ENCODE results near the gene CRYBG3.
A peak's percentile ranks its signal among the peaks of the same experiment; 100 is the strongest.
"Not testable (repeated sequence)": the region's sequence is repeated elsewhere in the genome, so short reads cannot be mapped to it uniquely, and the experiment has no call there.

CRYBG3 gene

GRCh38 chr3:97901313-97902248 lies 79.8 kb downstream of the CRYBG3 start:
- DNase-seq = no peak

GRCh38 chr3:97909830-97910229 lies 88.0 kb downstream of the CRYBG3 start:
- not testable (repeated sequence) for DNase-seq

DNA sequence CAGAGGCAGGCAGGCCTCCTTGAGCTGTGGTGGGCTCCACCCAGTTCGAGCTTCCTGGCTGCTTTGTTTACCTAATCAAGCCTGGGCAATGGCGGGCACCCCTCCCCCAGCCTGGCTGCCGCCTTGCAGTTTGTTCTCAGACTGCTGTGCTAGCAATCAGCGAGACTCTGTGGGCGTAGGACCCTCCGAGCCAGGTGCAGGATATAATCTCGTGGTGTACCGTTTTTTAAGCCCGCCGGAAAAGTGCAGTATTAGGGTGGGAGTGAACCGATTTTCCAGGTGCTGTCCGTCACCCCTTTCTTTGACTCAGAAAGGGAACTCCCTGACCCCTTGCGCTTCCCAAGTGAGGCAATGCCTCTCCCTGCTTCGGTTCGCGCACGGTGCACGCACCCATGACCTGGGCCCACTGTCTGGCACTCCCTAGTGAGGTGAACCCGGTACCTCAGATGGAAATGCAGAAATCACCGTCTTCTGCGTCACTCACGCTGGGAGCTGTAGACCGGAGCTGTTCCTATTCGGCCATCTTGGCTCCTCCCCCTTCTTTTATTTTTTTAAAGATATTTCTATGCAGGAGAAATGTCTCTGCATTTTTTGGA lies 88.5 kb downstream of the CRYBG3 start:
- DNase-seq = peak; percentile 31

DNA sequence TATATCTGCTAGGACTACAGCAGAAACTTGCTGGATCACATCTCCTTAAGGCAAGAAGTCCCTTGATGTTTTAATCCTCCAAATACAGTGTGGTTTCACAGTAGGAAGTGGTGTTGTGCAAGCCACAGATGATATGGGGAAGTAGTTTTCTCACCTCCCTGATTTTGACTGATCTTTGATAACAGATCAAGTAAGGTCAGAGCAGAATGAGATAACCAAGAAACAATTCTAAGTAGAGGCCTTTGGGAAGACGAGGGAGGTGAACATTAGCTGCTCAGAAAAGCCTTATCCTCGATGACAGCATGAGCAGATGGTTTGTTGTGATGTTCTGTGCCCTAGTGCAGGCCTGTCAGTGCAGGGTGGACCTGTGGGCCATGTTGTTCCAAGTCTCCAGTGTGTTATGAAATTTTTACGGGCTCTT lies 89.1 kb downstream of the CRYBG3 start:
- DNase-seq = no peak

DNA sequence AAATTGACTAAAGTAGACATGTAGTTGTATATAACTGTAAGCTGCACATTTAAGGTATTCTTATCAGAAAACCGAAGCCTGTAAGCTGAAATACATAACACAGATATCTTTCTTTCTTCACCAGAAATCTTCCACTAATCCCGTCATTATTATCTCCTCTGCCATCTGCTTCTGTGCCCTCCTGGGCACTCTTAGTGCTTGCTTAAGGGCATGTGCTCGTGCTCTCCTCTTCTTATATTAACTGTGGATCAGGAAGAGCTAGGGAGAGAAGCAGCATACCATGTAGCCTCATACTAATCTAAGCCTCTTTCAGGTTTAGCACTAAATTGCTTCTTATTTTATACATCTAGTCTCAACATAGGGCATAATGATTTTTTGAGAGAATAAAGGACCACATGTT lies 89.6 kb downstream of the CRYBG3 start:
- no peak for DNase-seq

DNA sequence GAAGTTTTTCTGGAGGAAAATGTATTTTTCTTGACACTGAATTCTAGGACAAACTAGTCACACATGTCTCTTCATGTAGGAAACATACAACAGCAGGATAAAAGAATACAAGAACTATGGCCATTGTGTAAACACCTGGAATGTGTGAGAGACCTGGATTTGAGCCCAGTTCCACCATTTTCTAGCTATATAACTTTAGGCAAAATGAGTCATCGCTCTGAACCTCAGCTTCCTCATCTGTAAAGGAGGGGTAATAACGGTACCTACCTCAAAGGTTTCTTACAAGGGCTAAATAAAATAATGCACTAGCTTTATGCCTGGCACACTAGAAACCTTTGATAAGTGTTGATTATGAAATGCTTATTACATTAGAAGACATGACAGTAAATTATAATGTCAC lies 92.6 kb downstream of the CRYBG3 start:
- no peak for DNase-seq

DNA sequence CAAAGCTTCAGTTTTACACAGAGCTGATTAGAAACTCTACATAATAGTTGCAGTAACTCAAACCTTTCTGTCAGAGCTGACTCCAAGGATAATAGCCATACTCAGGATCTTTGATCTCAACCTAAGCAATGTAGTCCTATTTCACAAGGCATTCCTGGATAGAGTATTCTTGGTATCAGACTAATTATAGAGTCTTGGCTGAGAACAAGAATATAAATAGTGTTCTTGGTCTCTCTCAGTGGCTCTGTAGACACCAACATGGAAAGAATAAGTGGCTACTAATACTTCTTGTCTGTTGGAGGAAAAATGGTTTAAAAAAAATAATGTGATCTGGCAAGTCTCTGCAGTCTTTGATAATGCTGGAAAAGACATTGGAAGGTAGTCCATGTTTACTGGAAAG lies 94.8 kb downstream of the CRYBG3 start:
- no peak for DNase-seq

GRCh38 chr3:97917813-97918536 lies 96.2 kb downstream of the CRYBG3 start:
- no peak for DNase-seq

GRCh38 chr3:97927704-97928103 lies 105.9 kb downstream of the CRYBG3 start:
- DNase-seq = no peak

- no peak for DNase-seq
These were observed 107.2 kb downstream of the CRYBG3 start for GRCh38 chr3:97928986-97929385.

- DNase-seq = no peak
These were observed 108.2 kb downstream of the CRYBG3 start for GRCh38 chr3:97930018-97930417.

DNA sequence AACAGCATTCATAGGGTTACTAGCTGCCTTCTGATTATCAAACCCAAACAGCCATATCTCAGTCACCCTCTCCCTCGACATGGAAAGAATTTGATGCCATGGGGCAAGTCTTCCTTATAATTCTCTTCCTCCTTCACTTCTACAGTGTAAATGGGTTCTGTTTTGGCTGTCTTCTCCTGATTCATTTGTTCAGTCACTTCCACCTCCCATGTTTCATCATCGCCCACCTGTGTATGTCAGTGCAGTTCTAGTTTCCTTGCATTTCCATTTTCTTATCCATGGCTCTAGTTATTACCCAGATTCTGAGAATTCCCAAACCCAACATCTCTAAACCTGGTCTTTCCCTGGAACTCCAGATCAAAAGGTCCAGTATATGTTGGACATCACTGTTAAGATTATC lies 109.4 kb downstream of the CRYBG3 start:
- no peak for DNase-seq

DNA sequence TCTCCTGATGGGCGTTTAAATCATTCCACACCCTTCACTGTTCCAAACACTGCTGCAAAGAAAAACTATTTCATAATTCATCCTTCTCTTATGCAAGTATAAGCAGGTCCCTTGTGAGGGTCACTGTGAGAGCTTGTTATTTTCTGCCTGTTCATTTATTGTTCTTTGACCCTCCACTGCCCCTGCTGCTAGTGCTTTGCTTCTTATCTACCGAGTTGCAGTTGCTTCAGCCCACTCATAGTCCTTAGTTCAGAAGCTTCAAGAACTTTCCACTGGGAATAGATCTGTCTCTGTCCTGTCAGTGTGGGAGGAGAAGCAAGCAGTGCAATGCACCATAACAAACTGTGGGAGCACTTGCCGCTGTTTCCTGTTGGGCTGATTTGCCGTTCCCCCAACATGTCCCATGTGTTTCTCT lies 110.6 kb downstream of the CRYBG3 start:
- no peak for DNase-seq

DNA sequence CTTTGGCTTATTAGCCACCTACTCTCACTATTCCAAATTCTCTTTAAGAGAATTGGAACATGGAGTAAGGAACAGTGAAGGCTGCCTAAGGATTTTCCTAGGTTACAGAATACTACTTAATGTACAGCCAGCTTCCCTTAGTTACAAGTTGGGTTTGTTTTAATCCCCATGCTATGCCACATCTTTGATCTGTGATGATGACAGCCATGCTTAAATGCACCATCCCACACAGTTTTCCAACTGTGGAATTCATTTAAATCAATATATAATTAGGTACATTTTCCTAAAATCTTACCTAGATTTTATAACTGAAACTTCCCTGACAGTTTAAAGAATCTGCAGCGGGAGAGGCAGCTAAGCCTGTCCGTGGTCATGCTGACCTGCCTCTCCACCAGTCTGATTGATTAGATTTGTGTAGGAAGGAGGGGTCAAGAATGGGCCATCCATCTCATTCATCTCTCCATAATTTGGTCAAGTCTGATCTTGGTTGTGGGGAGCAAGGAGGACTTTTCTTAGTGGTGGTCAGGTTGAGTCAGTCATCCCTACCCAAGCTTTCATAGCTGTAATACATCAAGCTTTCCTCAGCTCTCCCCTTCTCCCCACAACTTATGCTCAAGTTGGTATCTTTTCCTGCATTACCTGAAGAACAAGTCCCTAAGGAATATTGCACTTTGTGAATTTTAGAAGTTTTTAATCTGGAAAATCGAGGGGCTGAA lies 113.3 kb downstream of the CRYBG3 start:
- no peak for DNase-seq

DNA sequence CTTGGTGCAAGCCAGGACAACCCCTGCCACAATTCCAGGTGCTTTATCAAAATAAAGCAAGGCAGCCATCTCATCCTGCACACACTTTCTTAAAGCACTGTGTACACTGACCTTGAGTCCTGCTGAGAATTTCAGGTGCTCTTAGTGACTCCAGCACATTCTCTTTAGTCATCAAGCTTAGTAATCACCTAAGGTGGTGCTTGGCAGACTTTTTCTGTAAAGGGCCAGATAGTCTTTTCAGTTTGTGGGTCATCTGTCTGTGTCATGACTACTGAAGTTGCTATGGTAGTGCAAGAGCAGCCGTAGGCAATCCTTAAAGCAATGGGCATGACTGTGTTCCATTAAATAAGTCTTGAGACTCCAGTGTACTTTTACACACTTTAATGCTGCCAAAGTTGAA lies 114.0 kb downstream of the CRYBG3 start:
- DNase-seq = no peak

DNA sequence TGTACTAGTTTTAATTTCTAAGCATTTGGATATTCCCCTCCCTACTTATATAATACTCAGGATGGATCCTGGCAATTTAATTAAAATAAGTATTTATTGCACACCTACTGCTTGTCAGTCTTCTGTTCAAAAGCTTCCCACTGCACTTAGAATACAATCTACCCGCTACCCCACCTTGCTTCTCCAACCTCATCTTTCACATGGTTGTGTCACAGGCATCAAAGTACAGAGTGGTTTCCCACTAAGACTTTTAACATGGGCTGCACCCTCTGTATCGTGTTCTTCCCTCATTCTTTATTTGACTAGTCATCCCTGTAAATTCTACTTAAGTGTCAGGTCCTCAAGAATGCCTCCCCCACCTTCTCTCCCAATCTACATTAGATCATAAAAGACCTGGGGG lies 115.4 kb downstream of the CRYBG3 start:
- no peak for DNase-seq

- no peak for DNase-seq
These were observed 116.6 kb downstream of the CRYBG3 start for GRCh38 chr3:97938444-97938843.

DNA sequence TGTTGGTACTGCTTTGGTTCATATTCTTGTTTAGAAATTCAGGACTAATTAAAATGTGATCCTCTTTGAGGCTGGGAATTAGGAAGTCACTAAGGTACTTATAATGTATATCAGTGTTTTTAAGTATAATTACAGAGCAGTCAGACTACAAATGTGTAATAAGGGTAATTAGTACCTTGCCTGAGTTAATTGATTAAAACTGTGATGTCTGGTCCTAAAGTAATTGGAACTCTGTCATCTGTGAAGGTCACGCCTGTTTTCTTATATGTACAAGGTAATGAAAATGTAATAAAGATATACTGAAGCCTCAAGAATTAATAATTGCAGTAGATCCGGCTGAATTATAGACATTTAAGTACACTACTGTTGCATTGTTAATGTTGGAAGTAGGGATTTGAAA lies 117.6 kb downstream of the CRYBG3 start:
- no peak for DNase-seq

- DNase-seq = no peak
These were observed 118.2 kb downstream of the CRYBG3 start for GRCh38 chr3:97940034-97940433.

DNA sequence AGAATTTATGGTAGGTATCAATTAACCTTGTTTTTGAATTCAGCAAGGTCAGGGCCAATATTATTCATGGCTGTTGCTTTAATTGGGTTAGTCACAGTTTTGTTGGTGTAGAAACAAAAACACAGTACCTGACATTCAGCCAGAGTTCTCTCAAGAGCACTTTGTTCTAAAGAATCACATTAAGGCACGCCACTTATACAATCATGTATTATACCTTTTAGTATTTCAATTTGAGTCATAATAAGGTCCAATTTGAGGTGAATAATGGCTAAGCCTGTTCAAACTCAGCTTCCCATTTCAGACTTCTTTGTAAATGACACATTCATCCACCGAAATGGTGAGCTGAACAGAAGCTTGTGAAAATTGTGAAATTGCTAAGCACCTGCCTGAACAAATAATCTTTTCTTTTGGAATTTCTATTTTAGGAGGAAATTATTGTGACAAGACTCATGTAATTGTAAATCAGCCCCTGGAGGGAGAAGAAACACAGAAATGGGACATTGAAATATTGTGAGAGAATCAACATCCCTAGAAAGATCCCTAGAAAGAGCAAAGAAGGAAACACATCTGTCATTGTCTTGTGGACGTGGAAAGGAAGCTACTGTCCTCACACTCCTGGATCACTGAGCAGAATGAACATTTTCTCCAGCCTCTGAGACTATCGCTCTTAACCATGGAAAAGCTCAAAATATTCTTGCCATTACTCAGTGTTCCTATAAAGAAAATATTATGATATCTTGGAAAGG lies 121.2 kb downstream of the CRYBG3 start:
- no peak for DNase-seq

DNA sequence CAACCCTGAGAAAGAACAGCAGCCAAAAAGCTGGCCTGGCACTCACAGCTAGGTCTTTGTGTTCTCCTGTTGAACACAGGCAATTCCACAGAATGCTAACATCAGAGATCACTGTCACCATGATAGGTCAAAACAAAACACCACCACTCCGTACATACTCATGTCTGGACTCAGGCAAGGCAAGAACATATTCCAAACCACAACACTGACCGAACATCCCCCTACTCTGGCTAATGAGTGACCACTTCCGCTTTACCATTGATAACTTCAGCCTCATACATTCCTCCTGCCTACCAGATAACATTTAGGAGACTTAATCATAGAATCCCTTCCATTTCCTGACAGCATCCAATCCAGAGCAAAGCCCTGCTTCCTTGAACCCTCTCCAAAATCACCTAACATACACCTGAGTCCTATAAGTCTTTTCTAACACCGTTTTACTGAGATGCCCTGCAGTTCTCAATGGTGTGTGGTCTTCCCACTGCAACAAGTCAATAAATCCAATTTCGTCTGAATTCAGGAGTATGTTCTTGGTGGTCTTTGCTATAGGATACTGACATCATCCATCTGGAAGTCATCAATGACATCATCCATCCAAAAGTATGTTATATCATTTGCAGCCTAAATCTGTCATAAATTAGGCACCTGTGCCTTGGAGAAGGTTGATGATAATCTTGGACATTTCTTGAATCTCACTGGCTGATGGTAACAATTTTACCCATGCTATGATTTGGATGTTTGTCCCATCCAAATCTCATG lies 126.7 kb downstream of the CRYBG3 start:
- DNase-seq = no peak

DNA sequence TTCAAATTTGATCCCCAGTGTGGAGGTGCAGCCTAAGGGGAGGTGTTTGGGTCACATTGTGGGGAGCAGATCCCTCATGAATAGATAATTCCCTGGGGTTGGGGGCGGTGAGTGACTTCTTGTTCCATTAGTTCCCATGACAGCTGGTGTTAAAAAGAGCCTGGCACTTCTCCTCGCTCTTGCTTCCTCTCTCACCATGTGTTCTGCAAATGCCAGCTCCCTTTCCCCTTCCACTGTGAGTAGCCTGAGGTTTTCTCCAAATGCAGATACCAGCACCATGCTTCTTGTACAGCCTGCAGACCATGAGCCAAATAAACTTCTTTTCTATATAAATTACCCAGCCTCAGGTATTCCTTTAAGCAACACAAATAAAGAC lies 127.3 kb downstream of the CRYBG3 start:
- DNase-seq = no peak
